ENCODE measurements around the gene TMEM273.

GRCh38 chr10:49163741-49164140 is 24.4 kb downstream of the TMEM273 start:
- no peak for TF ChIP-seq CTCF (IDR thresholded peaks at IDR 0.05)
- no peak for TF ChIP-seq EP300 (IDR thresholded peaks at IDR 0.05)
- no peak for TF ChIP-seq POLR2A (IDR thresholded peaks at IDR 0.05)

All from tibial nerve (tissue), 4 donors.